ENCODE measurements around the gene GPATCH1. TPM values are rescaled to one million over a fixed set of nuclear protein-coding genes. Genes with fewer than 3 reads are reported as not detected.
A peak's percentile ranks its signal among the peaks of the same experiment; 100 is the strongest.
"Not testable (repeated sequence)": the region's sequence is repeated elsewhere in the genome, so short reads cannot be mapped to it uniquely, and the experiment has no call there.

Gene GPATCH1
- total RNA-seq, 2 experiments from 2014 or later = 14.0 to 14.7 TPM

- Mint-ChIP-seq H3K36me3 (peaks cover 1% of the 10 kb centered on the region), H3K4me1 (peaks cover 35% of the 10 kb centered on the region), H3K27me3 (no peaks in the 10 kb centered on the region), H3K27ac (peak overlapping the region; percentile 97), H3K9me3 (peaks cover 2% of the 10 kb centered on the region), H3K4me3 (peak overlapping the region; percentile 81)
- no peak for DNase-seq
- ATAC-seq (ENCODE audit: low read depth) = no peak
- POLR2A ChIA-PET = interaction anchor here (0.5 to 8.7 kb wide), 6 partner anchors 10 to 558 kb away, joined by 3 to 122 read pairs (median 4); partner anchors contain the start of gene CEBPG
Observed at GRCh38 chr19:33161201-33161600, 80.2 kb downstream of the GPATCH1 start.

GRCh38 chr19:33163481-33163880 lies 82.5 kb downstream of the GPATCH1 start:
- Mint-ChIP-seq H3K9me3 (peaks cover 8% of the 10 kb centered on the region), H3K4me1 (peaks cover 26% of the 10 kb centered on the region), H3K27ac (no peak overlapping the region), H3K4me3 (no peak overlapping the region), H3K36me3 (peaks cover 7% of the 10 kb centered on the region), H3K27me3 (no peaks in the 10 kb centered on the region)
- no peak for ATAC-seq (ENCODE audit: low read depth)
- POLR2A ChIA-PET = interaction anchor here (8.7 kb wide), 1 partner anchor 12 kb away, joined by 122 read pairs; no protein-coding TSS in a partner anchor
- DNase-seq = no peak

GRCh38 chr19:33166037-33166436 lies 85.1 kb downstream of the GPATCH1 start:
- not testable (repeated sequence) for ATAC-seq (ENCODE audit: low read depth); H3K36me3 Mint-ChIP-seq; H3K27me3 Mint-ChIP-seq; DNase-seq; H3K4me1 Mint-ChIP-seq; H3K27ac Mint-ChIP-seq; H3K4me3 Mint-ChIP-seq
- POLR2A ChIA-PET = interaction anchor here (1.0 kb wide), 1 partner anchor 11 kb away, joined by 9 read pairs; no protein-coding TSS in a partner anchor
- H3K9me3 Mint-ChIP-seq = peaks cover 12% of the 10 kb centered on the region

- Mint-ChIP-seq H3K9me3 (peaks cover 12% of the 10 kb centered on the region), H3K27me3 (no peaks in the 10 kb centered on the region), H3K4me1 (no peaks in the 10 kb centered on the region), H3K27ac (no peak overlapping the region), H3K4me3 (no peak overlapping the region), H3K36me3 (peaks cover 10% of the 10 kb centered on the region)
- POLR2A ChIA-PET = no interaction called here
- ATAC-seq (ENCODE audit: low read depth) = no peak
- no peak for DNase-seq
Observed at GRCh38 chr19:33167438-33167837, 86.5 kb downstream of the GPATCH1 start.

GRCh38 chr19:33168528-33168927 lies 87.5 kb downstream of the GPATCH1 start:
- Mint-ChIP-seq H3K4me3 (no peak overlapping the region), H3K9me3 (peaks cover 12% of the 10 kb centered on the region), H3K36me3 (peaks cover 10% of the 10 kb centered on the region), H3K27me3 (no peaks in the 10 kb centered on the region), H3K27ac (no peak overlapping the region), H3K4me1 (no peaks in the 10 kb centered on the region)
- POLR2A ChIA-PET = no interaction called here
- ATAC-seq (ENCODE audit: low read depth) = no peak
- no peak for DNase-seq

GRCh38 chr19:33171222-33171795 lies 90.3 kb downstream of the GPATCH1 start:
- Mint-ChIP-seq H3K4me1 (peaks cover 11% of the 10 kb centered on the region), H3K36me3 (peaks cover 10% of the 10 kb centered on the region), H3K27ac (peak overlapping the region; percentile 21), H3K4me3 (no peak overlapping the region), H3K9me3 (peaks cover 12% of the 10 kb centered on the region), H3K27me3 (no peaks in the 10 kb centered on the region)
- POLR2A ChIA-PET = interaction anchor here (1.1 kb wide), 1 partner anchor 11 kb away, joined by 3 read pairs; no protein-coding TSS in a partner anchor
- ATAC-seq (ENCODE audit: low read depth) (no peak), DNase-seq (no peak)

- no peak for ATAC-seq (ENCODE audit: low read depth)
- peaks cover 12% of the 10 kb centered on the region for H3K9me3 Mint-ChIP-seq
- DNase-seq = no peak
- H3K27ac Mint-ChIP-seq = no peak overlapping the region
- POLR2A ChIA-PET = interaction anchor here (6.2 kb wide), 1 partner anchor 12 kb away, joined by 122 read pairs; no protein-coding TSS in a partner anchor
- H3K36me3 Mint-ChIP-seq = peaks cover 12% of the 10 kb centered on the region
- peaks cover 14% of the 10 kb centered on the region for H3K4me1 Mint-ChIP-seq
- no peak overlapping the region for H3K4me3 Mint-ChIP-seq
- H3K27me3 Mint-ChIP-seq = no peaks in the 10 kb centered on the region
Observed at GRCh38 chr19:33171916-33172359, 91.0 kb downstream of the GPATCH1 start.

GRCh38 chr19:33174186-33174585 lies 93.2 kb downstream of the GPATCH1 start:
- H3K4me1 Mint-ChIP-seq = peaks cover 19% of the 10 kb centered on the region
- no peak for ATAC-seq (ENCODE audit: low read depth)
- POLR2A ChIA-PET = interaction anchor here (0.6 to 6.2 kb wide), 2 partner anchors 14 to 140 kb away, joined by 4 to 122 read pairs; no protein-coding TSS in a partner anchor
- no peak overlapping the region for H3K4me3 Mint-ChIP-seq
- no peak for DNase-seq
- H3K36me3 Mint-ChIP-seq = peaks cover 4% of the 10 kb centered on the region
- H3K9me3 Mint-ChIP-seq = peaks cover under 1% of the 10 kb centered on the region
- H3K27ac Mint-ChIP-seq = no peak overlapping the region
- peaks cover 3% of the 10 kb centered on the region for H3K27me3 Mint-ChIP-seq

- Mint-ChIP-seq H3K9me3 (no peaks in the 10 kb centered on the region), H3K4me3 (peak overlapping the region; percentile 96), H3K27ac (no peak overlapping the region), H3K36me3 (peaks cover 2% of the 10 kb centered on the region), H3K27me3 (peaks cover 3% of the 10 kb centered on the region), H3K4me1 (peaks cover 19% of the 10 kb centered on the region)
- DNase-seq = no peak
- POLR2A ChIA-PET = interaction anchor here (0.6 to 6.2 kb wide), 7 partner anchors 10 to 58 kb away, joined by 3 to 122 read pairs (median 5); no protein-coding TSS in a partner anchor
- ATAC-seq (ENCODE audit: low read depth) = no peak
Observed at GRCh38 chr19:33175156-33175782, 94.3 kb downstream of the GPATCH1 start.

- H3K4me1 Mint-ChIP-seq = peaks cover 19% of the 10 kb centered on the region
- DNase-seq = no peak
- POLR2A ChIA-PET = interaction anchor here (0.6 to 6.2 kb wide), 15 partner anchors 10 to 595 kb away, joined by 3 to 122 read pairs (median 5); partner anchors contain the start of genes CEBPG, NUDT19 and PDCD5
- no peak for ATAC-seq (ENCODE audit: low read depth)
- no peaks in the 10 kb centered on the region for H3K9me3 Mint-ChIP-seq
- peak overlapping the region; percentile 96 for H3K4me3 Mint-ChIP-seq
- H3K27ac Mint-ChIP-seq = peak overlapping the region; percentile 92
- peaks cover 2% of the 10 kb centered on the region for H3K36me3 Mint-ChIP-seq
- H3K27me3 Mint-ChIP-seq = peaks cover 3% of the 10 kb centered on the region
Observed at GRCh38 chr19:33175886-33176669, 95.1 kb downstream of the GPATCH1 start.

- Mint-ChIP-seq H3K4me1 (peaks cover 19% of the 10 kb centered on the region), H3K36me3 (peaks cover 2% of the 10 kb centered on the region), H3K4me3 (peak overlapping the region; percentile 96), H3K27me3 (peaks cover 3% of the 10 kb centered on the region), H3K27ac (peak overlapping the region; percentile 92), H3K9me3 (no peaks in the 10 kb centered on the region)
- DNase-seq (peak; percentile 98), ATAC-seq (ENCODE audit: low read depth) (peak; percentile 86)
- POLR2A ChIA-PET = interaction anchor here (0.6 to 6.2 kb wide), 17 partner anchors 10 to 596 kb away, joined by 3 to 122 read pairs (median 5); partner anchors contain the start of genes CEBPG, GPATCH1, NUDT19 and PDCD5
Observed at GRCh38 chr19:33176670-33177416, 95.9 kb downstream of the GPATCH1 start.

GRCh38 chr19:33177417-33177979 lies 96.5 kb downstream of the GPATCH1 start:
- Mint-ChIP-seq H3K4me1 (peaks cover 19% of the 10 kb centered on the region), H3K27me3 (peaks cover 3% of the 10 kb centered on the region), H3K27ac (peak overlapping the region; percentile 92), H3K4me3 (peak overlapping the region; percentile 96), H3K36me3 (peaks cover 2% of the 10 kb centered on the region), H3K9me3 (no peaks in the 10 kb centered on the region)
- ATAC-seq (ENCODE audit: low read depth) (peak; percentile 49), DNase-seq (no peak)
- POLR2A ChIA-PET = interaction anchor here (0.6 to 6.2 kb wide), 11 partner anchors 11 to 597 kb away, joined by 3 to 122 read pairs (median 5); partner anchors contain the start of genes CEBPG, GPATCH1, NUDT19 and PDCD5

Measured in activated naive CD8-positive, alpha-beta T cell treated with anti-CD3 and anti-CD28 coated beads, Interleukin-2, amount 10 ng/mL, durations not matched to agents 7 days and 5 days (primary cell).